ENCODE measurements around the gene CATSPERE. TPM values are rescaled to one million over a fixed set of nuclear protein-coding genes. Genes with fewer than 3 reads are reported as not detected.
"Not testable (repeated sequence)": the region's sequence is repeated elsewhere in the genome, so short reads cannot be mapped to it uniquely, and the experiment has no call there.

Gene CATSPERE
- total RNA-seq, 1 donor from 2014 or later = 6.0 TPM

DNA sequence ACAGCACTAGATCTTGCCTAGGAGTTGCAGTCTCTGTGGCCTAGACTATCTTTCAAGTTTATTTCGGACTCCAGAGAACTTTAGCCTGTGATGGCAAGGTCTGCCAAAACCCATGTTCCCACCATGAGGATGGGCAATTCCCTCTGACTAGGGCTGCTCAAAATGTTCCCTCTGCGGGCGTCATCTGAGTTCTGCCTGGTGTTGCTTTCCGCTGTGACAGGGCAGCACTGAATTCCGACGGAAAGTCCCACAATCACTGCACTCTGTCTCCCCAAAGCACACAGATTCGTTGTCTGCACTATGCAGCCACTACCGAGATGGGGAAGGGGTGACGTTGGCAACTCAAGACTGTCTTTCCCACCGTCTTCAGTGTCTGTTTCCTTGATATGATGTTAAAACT lies 75.2 kb downstream of the CATSPERE start:
- no peak for DNase-seq (ENCODE audit: low spot score)

DNA sequence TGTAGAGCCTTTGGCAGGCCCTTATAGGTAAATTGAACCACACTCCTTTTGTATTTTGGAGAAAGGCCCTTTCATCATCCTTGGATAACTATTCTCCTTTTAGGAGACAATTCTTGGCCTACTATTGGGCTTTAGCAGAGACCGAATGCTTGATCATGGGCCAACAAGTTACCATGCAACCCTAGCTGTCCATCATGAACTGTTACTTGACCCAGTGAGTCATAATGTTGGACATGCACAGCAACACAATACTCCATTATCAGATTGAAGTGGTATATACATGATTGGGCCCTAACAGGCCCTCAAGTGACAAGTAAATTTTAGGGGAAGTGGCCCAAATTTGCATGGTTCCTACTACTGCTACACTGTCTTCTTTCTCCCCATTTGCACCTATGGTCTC lies 84.4 kb downstream of the CATSPERE start:
- DNase-seq (ENCODE audit: low spot score) = no peak

DNA sequence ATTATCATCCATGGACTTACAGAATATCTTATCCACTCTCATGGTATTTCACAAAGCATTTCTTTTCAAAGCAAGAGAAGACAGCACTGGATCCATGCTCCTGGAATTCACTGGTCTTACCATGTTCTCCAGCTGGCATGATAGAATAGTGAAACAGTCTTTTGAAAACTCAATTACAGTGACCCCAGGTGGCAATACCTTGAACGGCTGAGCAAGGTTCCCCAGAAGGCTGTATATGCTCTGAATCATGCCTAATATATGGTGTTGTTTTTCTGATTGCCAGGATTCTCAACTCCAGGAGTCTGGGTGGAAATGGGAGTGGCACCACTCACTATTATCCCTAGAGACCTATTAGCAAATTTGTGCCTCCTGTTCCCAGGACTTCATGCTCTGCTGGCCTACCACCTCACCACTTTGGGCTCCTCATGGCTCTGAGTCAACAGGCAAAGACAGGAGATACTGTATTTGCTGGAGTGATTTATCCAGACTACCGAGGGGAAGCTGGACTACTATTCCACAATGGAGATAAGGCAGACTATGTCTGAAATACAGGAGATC lies 87.6 kb downstream of the CATSPERE start:
- no peak for DNase-seq (ENCODE audit: low spot score)

DNA sequence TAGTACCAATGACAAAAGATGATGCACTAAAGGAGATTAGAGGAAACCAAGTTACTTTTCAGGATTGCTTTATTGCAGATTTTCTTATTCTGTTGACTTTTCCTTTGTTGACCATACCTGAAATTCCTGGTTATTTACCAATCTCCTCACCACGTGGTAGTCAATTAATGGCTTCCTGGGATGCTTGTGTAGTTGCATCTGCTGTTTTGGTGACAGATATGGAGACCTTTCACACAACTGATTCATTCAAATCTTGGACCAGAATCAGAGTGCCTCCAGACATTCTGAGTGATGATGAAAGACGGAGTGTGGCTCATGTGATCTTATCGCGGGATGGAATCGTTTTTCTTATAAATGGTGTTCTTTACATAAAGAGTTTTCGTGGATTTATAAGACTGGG lies 91.3 kb downstream of the CATSPERE start:
- no peak for DNase-seq (ENCODE audit: low spot score)

DNA sequence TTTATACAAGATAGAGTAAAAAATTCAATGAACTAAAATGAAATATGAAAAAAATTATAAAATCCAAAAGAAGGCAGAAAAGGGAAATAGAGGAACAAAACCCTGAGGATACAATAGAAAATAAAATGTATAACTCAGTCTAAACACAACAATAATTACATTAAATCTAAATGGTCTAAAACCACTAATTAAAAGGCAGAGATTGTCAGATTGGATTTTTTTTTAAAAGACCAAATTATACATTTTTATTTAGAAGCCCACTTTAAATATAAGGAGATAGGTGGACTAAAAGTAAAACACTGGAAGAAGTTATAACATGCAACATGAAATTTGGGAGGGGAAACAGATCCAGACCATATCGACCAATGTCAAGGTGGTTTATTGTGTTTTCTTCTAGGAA lies 95.2 kb downstream of the CATSPERE start:
- no peak for DNase-seq (ENCODE audit: low spot score)

DNA sequence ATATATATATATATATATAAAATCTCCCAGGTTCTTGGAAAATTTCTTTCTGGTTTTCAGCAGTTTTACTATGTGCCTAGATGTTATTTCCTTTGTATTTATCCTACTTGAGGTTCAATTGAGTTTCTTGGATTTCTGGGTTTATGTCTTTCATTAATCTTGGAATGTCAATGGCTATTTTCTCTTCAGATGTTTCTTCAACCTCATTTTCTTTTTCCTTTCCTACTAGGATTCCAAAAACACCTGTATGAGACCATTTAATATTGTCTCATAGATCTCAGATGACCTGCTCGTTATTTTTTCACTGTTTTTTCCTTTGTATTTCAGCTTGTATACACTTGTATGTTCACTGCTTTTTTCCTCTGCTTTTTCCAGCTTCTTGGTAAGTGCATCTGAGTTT lies 96.5 kb downstream of the CATSPERE start:
- no peak for DNase-seq (ENCODE audit: low spot score)

DNA sequence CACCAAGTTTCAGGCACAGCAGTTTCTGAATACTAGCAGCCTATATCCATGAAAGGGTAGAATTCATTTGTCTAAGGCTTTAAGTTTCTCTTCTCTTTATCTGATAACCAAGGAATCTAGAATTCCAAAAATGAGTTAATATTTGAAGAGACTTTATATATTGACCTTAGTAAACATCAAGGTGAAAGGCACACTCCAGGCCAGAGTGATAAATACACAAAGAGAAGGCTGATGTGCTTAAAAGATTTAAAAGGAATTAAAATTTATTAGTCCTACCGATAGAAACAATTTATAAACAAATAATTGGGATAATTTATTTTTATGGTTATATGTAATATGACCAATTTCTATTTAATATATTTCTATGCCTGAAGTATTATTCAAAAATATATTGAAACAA lies 98.5 kb downstream of the CATSPERE start:
- DNase-seq (ENCODE audit: low spot score) = no peak

DNA sequence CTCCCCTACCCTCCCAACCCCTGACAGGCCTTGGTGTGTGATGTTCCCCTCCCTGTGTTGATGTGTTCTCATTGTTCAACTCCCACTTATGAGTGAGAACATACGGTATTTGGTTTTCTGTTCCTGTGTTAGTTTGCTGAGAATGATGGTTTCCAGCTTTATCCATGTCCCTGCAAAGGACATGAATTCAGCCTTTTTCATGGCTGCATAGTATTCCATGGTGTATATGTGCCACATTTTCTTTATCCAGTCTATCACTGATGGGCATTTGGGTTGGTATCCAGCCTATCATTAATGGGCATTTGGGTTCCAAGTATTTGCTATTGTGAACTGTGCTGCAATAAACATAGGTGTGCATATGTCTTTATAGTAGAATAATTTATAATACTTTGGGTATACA lies 101.8 kb downstream of the CATSPERE start:
- not testable (repeated sequence) for DNase-seq (ENCODE audit: low spot score)

DNA sequence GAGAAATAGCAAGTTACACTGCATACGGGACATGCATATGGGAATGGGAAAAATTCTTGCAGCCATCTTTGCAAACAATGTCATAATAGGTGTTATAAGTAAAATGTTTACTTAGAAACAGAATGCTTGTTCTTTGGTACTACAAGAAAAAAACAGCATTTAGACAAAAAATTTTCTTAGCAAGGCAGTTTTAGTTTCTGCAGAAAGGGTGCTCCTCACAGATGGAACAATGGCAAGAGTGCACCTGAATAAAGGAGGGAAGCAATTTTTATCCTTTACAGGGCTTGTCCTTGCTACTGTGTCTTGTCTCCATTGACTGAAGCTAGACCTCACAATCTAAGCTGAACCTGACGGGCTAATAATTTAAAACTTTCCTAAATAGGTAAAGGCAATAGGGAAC lies 112.7 kb downstream of the CATSPERE start:
- DNase-seq (ENCODE audit: low spot score) = no peak

DNA sequence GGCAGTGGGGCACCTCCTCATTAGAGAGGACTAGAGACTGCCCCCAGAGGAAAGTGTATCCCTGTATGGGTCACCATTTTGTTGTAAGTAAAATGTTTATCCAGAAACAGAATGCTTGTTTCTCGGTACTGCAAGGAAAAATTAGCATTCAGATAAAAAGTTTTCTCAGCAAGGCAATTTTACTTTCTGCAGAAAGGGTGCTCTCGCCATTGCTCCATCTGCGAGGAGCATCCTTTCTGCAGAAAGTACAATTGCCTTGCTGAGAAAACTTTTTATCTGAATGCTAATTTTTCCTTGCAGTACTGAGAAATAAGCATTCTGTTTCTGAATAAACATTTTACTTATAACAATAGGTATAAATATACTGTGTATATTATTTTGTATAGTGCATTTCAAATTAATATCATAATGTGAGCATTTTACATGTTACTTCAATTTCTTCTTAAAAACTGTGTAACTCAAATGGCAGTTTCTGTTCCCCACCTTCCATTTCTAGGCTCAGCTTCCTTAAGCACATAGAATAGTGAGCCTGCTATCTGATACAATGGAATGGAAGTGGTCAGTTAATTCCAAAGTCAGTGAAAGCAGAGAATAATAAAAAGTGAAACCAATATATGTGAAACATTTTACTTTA lies 115.3 kb downstream of the CATSPERE start:
- no peak for DNase-seq (ENCODE audit: low spot score)

DNA sequence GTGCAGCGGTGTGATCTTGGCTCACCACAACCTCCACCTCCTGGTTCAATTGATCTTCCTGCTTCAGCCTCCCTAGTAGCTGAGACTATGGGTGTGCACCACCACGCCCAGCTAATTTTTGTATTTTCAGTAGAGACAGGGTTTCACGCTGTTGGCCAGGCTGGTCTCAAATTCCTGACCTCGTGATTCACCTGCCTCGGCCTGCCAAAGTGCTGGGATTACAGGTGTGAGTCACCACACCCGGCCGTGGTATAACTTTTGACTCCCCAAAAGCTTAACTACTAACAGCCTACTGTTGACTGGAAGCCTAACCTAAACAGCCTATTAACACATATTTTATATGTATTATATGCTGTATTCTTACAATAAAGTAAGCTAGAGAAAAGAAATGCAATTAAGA lies 117.1 kb downstream of the CATSPERE start:
- DNase-seq (ENCODE audit: low spot score) = not testable (repeated sequence)

DNA sequence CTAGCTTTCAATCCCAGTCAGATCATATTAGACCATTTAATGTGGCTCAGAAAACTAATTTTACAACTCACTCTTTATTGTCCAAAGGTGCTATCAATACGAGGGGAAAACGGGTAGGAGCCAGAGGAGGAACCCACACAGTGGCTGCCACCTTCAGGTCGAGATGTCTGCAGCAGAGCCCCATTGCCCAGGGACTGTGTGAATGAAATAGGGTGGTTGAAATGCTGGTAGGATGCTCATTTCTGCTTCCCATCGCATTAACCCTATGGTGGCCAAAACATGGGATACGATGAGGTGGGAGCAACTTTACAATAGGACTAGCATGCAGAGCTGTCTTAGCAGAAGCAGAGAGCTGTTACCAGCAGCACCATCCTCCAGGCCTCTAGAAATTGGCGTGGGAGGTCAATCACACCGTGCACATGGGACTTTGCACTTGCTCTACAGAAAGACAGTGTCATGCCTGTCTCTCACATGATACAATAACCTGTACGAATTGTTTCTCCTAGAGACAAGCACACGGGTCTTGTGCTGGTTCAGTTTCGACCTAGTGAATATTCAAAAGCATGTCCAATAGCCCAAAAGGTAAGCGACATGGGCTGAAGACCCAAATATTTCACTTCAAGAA lies 122.4 kb downstream of the CATSPERE start:
- DNase-seq (ENCODE audit: low spot score) = no peak

DNA sequence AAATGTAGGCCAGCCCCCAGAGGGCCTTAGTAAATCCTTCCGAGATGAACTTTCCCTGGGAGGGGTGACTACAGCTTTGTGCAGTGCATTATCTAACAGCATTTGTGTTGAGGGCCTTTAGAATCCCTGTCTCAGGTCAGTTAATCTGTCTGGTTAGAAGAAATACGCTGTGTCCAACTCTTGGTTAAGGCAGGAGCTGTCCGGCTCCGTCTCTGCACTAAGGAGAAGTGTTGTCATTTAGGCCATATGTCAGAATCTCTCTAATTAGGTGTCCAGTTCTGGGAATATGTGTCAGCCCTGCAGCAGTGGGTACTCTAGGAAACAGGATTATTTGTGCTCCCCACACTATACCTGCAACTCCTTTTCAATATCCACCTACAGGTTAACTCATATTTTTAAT lies 124.8 kb downstream of the CATSPERE start:
- no peak for DNase-seq (ENCODE audit: low spot score)

DNA sequence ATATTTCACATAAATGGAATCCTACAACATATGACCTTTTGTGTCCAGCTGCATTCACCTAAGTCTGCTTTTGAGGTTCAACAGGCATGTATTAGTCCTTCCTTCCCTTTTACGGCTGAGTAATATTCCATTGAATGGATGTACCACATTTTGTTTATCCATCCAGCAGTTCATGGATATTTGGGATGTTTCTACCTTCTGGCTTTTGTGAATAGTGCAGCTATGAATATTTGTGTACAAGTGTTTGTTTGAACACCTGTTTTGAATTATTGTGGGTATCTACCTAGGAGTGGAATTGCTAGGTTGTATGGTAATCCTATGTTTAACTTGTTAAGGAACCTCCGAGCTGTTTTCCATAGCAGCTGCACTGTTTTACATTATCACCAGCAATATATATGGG lies 129.6 kb downstream of the CATSPERE start:
- no peak for DNase-seq (ENCODE audit: low spot score)

DNA sequence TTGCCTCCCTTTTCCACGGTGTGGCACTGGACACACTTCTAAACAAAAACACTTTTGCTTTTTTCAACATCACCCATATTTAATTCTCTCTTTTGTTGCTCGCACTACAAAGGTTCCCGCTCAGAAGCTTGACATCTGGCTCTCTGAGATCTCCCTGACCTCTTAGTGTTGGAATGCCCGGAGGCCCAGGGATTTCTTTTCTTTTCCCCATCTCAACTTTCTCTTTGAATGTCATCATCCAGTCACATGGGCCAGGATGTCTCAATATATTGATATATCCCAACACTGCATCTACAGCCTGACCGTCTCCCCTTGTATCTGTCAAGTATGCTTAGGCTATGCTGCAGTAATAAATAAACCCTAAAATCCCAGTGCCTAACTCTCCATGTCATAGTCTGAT lies 137.5 kb downstream of the CATSPERE start:
- no peak for DNase-seq (ENCODE audit: low spot score)

DNA sequence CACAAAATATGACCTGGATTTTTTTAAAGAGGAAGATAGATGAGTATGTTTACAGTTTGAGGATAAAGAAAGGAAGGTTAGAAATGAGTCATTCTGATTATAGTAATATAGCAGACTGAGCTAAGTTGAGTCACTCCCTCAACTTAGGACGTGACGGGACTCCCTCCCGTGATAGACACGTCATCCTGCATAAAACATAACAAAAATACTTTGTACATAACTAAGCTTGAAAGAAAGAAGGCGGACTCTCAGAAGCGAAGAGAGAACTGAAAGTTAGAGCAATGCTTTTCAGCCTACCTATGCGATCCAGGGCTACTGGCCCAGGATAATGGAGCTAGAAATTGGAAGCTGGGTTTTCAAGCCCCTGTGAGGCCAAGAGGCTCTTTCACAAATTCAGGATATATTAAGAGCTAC lies 138.9 kb downstream of the CATSPERE start:
- DNase-seq (ENCODE audit: low spot score) = peak; percentile 76

DNA sequence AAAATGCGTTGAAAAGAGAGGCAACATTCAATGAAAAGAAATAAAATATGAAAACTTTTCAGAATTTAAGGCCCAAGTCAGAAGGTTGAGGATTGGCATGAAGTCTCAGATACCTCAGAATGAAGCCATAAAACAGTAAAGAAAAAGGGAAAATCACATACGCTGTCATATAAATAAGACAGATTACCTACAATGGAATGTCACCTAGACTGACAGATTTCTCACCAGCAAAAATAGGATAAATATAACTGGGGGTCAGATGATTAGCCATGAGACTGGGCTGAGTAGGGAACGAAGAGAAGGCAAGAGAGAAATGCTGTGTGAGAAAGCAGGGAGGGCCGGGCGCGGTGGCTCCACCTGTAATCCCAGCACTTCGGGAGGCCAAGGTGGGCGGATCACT lies 140.3 kb downstream of the CATSPERE start:
- DNase-seq (ENCODE audit: low spot score) = no peak

DNA sequence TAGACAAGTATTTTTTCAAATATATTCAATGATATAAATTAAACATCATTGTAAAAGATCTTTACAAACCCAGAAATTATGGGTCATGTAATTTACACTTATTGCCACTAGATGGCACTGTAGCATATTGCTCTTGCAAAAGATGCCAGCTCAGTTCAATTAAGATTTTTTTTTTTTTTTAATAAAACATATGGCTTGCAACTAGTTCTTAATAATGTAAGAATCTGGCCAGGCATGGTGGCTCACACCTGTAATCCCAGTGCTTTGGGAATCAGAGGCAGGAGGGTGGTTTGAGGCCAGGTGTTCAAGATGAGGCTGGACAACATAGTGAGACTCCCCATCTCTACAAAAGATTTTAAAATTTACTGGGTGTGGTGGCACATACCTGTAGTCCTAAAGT lies 142.4 kb downstream of the CATSPERE start:
- peak; percentile 35 for DNase-seq (ENCODE audit: low spot score)

DNA sequence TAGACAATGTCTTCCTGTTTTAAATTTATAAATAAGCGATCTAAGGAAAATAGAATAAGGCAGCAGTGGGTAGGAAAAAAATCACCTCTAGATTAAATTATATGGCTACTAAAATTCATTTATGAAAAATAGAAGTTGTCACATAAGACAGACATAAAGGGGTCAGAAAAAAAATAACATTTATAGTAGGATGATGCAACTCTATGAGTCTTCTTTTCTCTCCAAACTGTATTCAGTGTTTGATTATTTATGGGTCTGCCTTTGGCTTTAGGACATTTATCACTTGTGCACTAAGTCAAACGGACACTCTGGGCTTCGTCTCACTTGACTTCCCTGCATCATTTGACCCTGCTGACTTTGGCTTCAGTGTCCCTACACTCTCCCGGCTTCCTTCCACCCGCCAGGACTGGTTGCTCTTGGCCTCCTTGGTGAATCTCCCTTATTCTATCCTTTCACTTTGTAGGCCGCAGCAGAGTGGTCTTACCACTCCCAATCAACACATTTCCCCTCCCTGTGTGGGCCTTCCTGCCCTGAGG lies 144.8 kb downstream of the CATSPERE start:
- DNase-seq (ENCODE audit: low spot score) = no peak

DNA sequence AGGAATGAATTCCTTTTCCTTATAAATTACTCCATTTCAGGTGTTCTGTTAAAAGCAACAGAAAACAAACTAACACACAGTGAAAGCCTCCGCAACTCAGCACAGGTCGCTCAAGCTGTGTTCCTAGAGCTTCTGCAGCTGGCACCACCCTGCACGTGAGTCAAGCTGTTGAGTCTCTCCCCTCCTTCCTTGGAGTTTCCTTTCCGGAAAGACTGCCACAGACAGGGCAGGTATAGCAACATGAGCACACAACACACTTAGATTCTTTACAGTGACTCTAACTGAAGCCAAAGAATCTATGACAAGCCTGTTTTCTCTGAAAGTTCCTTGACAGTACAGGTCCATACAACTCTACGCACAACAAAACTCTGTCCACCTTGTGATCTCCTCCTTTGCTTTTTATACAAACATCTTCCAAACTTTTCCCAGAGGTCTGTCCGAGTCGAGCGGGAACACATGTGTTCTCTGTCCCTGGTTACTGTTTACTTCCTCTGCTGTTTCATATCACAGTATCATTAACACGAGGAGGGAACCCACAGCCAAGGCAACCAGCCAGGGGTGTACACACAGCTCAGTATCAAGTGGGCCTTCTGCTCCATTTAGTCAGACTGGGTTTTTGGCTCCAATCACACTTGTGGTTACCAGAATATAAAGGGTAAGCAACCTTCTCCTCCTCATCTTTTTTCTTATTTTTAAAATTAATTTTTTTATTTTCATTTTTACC lies 153.2 kb downstream of the CATSPERE start:
- DNase-seq (ENCODE audit: low spot score) = no peak

DNA sequence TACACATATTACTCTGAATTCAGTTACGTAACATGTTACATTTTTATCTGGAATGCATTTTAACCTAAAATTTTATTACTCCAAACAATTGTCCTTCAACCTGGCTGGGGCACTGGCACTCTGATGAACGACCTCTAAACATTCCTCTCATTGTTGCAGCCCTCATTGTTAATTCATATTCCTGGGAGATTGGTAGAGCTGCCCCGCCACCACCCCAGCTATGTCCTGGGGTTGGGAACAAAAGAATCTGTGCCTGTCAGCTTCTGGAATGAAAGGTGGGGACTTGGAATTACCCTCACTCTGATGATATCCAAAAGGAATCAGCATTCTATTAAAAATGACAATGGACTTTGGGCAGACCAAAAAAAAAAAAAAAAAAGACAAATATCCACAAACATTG lies 153.8 kb downstream of the CATSPERE start:
- no peak for DNase-seq (ENCODE audit: low spot score)

DNA sequence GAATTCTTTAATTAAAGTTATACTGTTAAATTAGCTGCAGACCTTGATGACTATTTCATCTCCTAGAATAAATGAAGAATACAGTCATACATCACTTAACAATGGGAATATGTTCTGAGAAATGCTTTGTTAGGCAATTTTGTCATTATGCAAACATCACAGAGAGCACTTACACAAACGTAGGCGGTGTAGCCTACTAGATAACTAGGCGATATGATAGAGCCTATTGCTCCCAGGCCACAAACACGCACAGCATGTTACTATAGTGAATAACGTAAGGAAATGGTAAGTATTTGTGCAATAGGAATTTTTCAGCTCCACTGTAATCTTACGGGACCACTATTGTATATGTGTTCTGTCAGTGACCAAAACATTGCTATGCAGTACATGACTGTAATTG lies 154.2 kb downstream of the CATSPERE start:
- DNase-seq (ENCODE audit: low spot score) = no peak

DNA sequence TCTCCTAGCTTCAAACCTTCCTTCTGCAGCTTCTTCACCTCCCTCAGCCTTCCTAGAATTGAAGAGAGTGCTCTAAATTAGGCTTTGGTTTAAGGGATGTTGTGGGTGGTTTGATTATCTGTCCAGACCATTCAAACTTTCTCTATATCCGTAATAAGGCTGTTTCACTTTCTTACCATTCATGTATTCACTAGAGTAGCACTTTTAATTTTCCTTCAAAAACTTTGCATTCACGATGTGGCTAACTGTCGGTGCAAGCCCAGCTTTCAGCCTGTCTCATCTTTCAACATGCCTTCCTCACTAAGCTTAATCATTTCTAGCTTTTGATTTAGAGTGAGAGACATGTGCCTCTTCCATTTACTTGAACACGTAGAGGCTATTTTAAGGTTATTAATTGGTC lies 165.6 kb downstream of the CATSPERE start:
- DNase-seq (ENCODE audit: low spot score) = no peak
